HG02885 (cell line): ENCODE measurements around the gene SSMEM1.
"Not testable (repeated sequence)": the region's sequence is repeated elsewhere in the genome, so short reads cannot be mapped to it uniquely, and the experiment has no call there.

ENCODE experiments used
- ATAC-seq: cut with Tn5 transposase; IDR thresholded peaks from one replicate; pipeline ENCODE4 v1.9.1; 2021; ENCODE audit warnings: mild to moderate bottlenecking; ENCODE audit not compliant: unreplicated experiment, poor library complexity

Gene SSMEM1

DNA sequence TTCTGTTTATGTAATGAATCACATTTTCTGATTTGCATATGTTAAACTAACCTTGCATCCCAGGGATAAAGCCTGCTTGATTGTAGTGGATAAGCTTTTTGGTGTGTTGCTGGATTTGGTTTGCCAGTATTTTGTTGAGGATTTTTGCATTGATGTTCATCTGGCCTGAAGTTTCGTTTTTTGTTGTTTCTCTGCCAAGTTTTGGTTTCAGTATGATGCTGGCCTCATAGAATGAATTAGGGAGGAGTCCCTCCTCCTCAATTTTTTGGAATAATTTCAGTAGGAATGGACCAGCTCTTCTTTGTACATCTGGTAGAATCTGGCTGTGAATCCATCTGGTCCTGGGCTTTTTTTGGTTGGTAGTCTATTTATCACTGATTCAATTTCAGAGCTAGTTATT is 35.8 kb downstream of the SSMEM1 start:
- not testable (repeated sequence) for ATAC-seq

DNA sequence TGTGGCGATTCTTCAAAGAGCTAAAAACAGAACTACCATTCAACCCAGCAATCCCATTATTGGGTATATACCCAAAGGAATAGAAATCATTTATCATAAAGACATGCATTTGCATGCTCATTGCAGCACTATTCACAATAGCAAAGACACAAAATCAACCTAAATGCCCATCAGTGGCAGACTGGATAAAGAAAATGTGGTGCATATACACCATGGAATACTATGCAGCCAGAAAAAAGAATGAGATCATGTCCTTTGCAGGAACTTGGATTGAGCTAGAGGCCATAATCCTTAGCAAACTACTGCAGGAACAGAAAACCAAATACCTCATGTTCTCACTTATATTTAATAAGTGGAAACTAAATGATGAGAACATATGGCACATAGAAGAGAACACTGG is 38.8 kb downstream of the SSMEM1 start:
- not testable (repeated sequence) for ATAC-seq

DNA sequence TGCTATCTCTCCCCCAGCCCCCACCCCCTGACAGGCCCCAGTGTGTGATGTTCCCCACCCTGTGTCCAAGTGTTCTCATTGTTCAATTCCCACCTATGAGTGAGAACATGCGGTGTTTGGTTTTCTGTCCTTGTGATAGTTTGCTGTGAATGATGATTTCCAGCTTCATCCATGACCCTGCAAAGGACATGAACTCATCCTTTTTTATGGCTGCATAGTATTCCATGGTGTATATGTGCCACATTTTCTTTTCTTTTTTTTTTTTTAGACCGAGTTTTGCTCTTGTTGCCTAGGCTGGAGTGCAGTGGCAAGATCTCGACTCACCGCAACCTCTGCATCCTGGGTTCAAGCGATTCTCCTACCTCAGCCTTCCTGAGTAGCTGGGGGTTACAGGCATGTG is 41.2 kb downstream of the SSMEM1 start:
- ATAC-seq = not testable (repeated sequence)

DNA sequence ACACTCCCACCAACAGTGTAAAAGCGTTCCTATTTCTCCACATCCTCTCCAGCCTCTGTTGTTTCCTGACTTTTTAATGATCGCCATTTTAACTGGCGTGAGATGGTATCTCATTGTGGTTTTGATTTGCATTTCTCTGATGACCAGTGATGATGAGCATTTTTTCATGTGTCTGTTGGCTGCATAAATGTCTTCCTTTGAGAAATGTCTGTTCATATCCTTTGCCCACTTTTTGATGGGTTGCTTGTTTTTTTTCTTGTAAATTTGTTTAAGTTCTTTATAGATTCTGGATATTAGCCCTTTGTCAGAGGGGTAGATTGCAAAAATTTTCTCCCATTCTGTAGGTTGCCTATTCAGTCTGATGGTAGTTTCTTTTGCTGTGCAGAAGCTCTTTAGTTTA is 42.0 kb downstream of the SSMEM1 start:
- ATAC-seq = not testable (repeated sequence)

DNA sequence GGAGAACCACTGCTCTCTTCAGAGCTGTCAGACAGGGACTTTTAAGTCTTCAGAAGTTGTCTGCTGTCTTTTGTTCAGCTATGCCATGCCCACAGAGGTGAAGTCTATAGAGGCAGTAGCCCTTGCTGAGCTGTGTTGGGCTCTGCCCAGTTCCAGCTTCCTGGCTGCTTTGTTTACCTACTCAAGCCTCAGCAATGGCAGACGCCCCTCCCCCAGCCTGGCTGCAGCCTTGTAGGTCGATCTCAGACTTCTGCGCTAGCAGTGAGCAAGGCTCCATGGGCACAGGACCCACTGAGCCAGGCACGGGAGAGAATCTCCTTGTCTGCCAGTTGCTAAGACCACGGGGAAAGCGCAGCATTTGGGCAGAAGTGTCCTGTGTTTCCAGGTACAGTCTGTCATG is 46.9 kb downstream of the SSMEM1 start:
- ATAC-seq = no peak

DNA sequence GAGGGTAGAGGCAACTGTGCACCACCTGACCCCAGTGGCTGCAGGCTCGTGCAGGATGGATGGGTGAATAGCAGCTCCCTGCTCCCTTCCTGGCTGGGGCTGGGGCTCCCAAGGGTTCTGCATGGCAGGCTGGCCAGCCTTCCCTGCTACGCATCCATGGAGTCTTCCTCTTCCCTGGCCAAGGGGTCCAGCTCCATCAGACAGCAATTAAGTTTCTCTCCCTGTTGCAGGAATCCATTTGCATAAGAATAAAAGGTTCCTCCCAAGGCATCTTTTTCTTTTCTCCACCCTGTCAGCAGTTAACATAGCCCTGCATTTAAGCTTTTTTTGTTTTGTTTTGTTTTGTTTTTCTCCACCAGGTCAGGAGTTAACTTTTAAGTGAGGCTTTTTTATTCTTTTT is 49.0 kb downstream of the SSMEM1 start:
- ATAC-seq = no peak

DNA sequence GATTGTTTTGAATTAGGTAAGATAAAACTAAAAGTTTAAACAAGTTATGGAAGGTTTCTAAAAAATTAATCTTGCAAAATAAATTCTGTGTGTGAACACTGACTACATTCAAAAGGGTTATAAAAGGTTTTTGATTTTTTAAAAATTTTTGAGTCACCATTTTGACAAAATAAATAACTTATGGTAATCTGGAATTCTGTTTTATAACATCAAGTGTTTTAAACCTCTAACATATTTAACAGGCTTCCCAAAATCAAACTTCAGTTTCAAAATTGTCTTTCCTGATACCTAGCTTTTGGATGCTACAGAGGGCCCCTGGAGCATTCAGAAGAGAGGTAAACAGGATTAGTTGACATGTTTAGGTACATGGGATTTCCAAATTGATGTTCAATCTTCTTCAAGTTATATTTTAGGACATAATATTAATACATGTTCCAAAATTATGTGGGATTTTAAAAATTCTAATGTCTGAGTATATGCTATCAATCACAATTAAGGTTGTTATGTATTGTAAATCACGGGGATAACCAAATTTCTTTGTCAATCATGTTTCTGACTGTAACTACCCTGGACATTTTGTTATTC is 50.9 kb downstream of the SSMEM1 start:
- ATAC-seq = no peak

DNA sequence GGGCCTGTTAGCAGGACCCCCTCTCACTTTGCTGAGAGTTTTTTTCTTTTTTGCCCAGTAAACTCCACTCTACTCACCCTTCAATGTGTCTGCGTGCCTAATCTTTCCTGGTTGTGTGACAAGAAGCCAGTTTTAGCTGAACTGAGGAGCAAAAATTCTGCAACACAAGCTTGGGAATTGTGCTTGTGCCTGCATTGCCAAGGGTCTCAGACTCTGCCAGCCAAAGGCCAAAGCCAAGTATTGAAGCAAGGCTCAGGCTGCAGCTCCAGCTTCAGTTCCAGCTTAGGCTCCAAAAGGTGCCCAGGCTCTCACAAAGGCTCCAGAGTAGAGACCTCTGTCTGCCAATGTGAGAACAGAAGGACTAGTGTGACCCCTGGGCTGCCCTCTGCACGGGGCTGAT is 54.8 kb downstream of the SSMEM1 start:
- no peak for ATAC-seq

DNA sequence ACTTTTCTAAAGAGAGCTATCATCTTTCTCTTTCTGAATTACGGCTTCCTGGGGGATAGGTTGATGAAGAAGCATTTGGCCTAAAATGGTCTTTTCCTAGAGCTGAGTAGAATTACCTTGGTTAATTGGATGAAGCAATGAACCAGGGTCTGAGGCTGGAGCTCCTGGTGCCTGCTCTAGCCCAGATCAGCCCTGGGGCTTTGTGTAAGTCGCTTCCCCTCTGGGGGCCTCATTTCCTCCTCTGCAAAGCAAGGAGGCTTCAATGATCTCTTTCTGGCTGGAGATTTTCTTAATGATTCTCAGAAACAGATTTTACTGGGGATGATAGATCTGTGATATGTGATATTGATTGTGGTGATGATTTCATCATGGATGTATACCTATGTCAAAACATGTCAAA is 55.5 kb downstream of the SSMEM1 start:
- ATAC-seq = no peak
